Activated CD4-positive, CD25-positive, alpha-beta regulatory T cell treated with anti-CD3 and anti-CD28 coated beads, Interleukin-2, amount 50 U/mL, for 72 hours (primary cell): ENCODE data around the gene STK36.

ENCODE experiments used
- DNase-seq: peaks from one replicate; pipeline ENCODE4 v3.0.0; 2021

The STK36 gene

DNA sequence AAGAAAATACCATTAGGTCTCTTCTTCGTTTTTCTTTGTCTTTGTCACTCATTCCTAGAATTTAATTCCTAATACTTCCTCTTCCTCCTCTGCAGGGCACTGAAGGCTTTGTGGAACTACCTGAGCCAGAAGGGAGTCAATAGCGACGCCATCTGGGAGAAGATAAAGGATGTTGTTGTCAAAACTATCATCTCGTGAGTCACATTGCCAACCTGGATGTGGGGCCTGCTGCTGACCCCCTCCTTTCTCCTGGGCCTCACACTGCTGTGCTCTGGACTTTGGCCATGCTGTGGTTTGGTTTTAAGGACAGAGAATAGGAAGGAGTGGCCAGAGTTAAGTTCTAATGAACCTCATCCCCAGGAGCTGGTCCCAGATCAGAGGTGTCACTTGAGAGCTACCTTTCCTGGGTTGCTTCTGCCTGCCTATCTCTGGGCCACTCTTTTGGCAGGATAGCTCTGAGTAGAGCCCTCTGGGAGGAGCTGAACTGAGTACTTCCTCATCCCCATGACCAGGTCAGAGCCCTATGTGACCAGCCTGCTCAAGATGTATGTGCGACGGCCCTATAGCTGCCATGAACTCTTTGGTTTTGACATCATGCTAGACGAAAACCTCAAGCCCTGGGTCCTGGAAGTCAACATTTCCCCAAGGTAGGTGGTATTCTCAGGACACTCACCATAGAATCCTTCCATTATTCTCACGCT is 77.0 kb downstream of the STK36 start:
- no peak for DNase-seq
